ENCODE results near the gene TMEM236. TPM values are rescaled to one million over a fixed set of nuclear protein-coding genes. Genes with fewer than 3 reads are reported as not detected.
A peak's percentile ranks its signal among the peaks of the same experiment; 100 is the strongest.
"Not testable (repeated sequence)": the region's sequence is repeated elsewhere in the genome, so short reads cannot be mapped to it uniquely, and the experiment has no call there.

Gene TMEM236, protein sequence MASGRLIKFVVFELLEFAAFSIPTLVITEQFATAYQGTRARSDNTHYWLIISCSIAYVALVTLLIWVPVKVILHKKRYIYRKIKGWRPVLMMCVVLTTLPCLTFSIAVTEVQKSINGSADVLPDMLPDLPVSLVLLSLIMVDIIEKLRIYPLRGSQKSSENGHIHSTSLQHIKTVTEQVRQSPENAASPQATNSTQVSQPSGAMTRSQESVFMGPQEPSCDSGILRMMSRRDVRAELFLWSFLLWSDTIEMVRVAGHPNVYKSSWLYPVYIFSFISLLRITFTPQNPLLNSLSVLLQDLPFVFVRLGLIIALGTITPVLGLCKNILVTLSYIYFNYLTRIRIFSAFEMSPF
- 0.51 TPM for total RNA-seq
- long read RNA-seq = 0 reads

DNA sequence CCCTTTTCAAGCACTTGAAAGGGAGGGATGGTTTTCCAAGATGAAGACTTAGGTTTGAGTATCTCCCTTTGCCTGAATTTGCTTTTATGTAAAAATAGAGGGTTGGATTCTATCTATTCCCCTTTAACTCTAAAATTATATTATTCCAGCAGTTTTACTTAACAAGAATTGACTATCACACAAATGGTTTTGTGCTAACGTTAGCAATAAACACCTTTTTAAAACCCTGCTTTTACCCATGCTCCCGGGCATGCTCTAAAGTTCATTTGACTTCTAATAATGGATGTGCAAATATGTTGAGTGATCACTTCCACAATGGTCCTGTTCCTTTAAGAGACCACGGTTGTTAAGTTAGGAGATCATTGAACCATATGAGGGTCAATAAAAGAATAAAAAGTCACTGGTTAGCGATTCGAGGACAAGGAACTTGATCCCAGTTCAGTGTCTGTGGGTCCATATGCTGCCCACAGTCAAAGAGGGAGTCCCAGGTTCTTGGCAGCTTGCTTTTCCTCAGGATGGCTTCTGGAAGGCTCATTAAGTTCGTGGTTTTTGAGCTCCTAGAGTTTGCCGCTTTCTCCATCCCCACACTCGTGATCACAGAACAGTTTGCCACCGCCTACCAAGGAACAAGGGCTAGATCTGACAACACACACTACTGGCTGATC lies at the start of gene TMEM236:
TMEM236 (plus strand) TSS at position 421 of the 665 bp plus-strand sequence; CDS start at position 516, 95 bp downstream.
- DNase-seq (ENCODE audit: missing footprints) (no peak), ATAC-seq (no peak)
- intact Hi-C loops (cut with DNase I) = no loop called here

DNA sequence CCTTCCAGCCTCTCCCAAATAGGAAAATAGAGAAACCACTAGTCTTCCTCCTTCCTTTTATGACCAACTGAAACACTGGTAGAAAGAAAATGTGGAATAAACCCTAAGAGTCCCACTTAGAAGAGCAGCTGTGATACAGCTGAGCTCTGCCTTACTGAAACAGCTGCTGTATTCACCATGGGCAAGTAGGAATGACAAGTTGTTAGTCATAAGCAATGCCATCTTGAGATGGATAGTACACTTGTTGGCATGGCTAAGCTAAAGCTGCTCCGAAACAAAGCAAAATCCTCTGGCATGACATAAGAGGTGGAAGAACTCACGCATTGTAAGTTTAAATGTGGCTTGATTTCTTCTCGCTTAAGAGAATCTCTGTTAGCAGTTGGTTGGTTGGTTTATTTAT lies 48.3 kb upstream of the TMEM236 start:
- intact Hi-C loops (cut with DNase I) = no loop called here
- no peak for ATAC-seq
- DNase-seq (ENCODE audit: missing footprints) = no peak

DNA sequence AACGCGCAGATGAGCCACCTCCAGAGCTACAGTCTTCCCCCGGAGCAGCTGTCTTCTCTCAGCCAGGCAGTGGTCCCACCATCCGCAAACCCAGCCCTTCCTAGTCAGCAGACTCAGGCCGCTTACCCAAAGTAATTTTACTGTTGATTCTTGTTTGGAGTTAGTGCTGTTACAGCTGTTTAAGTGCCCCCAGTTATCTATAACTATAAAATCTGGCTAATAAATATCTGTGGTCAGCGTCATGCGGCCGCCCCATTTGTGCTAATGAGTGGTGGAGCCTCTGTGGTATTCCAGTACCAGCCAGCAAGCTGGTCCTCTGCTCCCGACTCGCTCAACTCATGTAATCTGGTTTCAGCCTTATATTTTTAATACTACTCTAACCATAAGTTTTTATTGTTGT lies 43.2 kb upstream of the TMEM236 start:
- DNase-seq (ENCODE audit: missing footprints) (no peak), ATAC-seq (no peak)
- intact Hi-C loops (cut with DNase I) = no loop called here

DNA sequence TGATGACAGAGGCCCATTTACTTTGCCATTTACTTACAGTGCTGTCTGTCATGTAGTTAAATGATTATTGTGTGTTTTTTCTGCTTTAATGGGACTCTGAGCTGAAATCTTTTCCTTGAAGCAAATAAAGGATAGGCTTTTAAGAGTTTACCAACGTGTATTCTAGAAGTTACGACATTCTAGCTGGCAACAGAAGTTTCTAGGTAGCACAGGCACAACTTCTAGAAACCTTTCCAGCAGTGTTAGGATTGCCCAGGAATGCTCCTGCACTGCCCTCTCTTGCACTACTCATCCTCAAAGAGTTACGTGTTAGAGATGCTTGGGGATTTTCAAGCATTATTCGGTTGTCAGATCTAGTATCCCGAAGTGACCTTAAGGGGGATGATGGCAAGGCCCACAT lies 42.5 kb upstream of the TMEM236 start:
- intact Hi-C loops (cut with DNase I) = no loop called here
- ATAC-seq = no peak
- no peak for DNase-seq (ENCODE audit: missing footprints)

DNA sequence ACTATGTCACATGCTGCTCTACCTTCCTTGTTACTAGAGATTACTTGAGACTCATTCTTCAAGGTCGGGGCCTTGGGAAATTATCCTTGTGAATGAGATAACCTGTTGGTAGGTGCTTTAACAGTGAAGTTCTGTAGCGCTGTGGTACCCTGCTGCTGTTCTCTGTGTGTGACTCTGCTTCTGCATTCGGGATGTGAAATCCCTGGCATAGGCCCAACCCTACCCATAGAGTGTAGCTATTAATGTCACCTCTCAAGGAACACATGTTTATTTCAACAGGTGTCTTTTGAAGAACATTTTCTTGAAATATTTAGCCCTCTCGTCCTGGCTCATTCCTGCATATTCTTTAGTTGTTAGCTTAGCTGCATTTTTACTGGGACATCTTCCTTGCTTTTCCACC lies 41.8 kb upstream of the TMEM236 start:
- DNase-seq (ENCODE audit: missing footprints) = no peak
- intact Hi-C loops (cut with DNase I) = no loop called here
- ATAC-seq = peak; percentile 44

DNA sequence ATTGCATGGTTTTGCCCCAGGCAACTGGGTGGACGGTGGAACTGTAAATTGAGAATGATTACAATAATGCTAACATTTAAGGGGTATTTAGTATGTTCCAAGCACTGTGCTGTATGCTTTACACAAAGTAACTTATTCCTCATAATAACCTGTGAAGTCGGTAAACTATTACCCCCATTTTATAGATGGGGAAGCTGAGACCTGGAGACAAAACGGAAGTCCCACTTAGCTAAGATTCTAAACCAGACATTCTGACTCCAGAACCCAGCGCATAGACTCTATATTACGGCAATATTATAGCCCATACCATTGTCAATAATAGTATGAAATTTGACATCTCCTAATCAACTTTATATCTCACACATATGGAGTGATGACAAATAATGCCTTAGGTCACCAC lies 39.9 kb upstream of the TMEM236 start:
- DNase-seq (ENCODE audit: missing footprints) = no peak

DNA sequence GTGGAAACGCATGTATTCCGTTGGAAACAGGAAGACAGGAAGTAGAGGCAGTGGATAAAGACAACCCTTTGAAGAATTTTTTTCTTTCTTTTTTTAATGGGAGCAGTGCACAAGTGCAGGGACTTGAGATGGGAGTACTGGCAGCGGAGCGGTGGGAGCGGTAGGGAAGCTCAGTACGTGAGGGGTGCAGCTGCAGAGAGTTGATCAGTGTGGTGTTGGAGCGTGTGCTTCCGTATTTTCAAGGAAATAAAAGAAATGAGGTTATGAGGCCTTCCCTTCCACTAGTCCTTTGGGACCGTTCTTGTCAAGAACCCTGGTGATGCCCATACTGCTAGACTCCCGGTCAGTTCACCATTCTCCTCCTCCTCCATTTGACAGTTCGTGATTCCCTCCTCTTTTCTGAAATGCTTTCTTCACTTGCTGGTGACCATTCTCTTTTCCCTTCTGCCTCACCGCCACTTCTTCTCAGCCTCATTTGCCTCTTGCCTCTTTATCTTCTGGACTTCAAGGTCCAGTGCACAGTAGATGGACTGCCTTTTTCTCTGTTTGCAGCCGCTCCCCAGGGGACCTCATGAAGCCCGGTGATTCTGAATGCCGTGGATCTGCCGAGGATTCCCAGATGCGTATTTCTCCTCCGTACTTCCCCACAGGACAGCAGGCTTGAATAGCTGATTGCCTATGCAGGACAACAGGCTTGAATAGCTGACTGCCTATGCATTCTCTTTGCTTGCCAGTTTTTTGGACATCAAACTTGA lies 39.1 kb upstream of the TMEM236 start:
- peak; percentile 31 for ATAC-seq
- intact Hi-C loops (cut with DNase I) = no loop called here
- DNase-seq (ENCODE audit: missing footprints) = no peak

More for the DNA sequence above, 39.9 kb upstream of the TMEM236 start:
- intact Hi-C loops (cut with DNase I) = no loop called here
- ATAC-seq = no peak

DNA sequence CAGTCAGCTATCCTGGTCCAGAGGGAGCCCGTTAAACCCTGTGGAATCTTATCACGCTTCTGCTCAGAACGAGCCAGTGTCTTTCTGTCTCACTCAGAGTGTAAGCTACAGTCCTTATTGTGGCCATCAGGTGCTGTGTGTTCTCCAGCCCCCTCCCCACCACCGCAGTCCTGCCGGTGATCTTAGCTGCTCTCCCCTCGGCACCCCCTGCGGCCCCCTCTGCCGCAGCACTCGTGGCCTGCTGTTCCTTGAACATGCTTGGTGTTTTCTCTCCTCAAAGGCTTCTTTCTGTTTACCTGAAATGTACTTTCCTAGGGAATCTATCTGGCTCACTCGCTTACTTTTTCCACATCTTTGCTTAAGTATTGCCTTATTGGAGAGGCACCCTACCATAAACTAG lies 38.2 kb upstream of the TMEM236 start:
- DNase-seq (ENCODE audit: missing footprints) (no peak), ATAC-seq (no peak)
- intact Hi-C loops (cut with DNase I) = no loop called here

DNA sequence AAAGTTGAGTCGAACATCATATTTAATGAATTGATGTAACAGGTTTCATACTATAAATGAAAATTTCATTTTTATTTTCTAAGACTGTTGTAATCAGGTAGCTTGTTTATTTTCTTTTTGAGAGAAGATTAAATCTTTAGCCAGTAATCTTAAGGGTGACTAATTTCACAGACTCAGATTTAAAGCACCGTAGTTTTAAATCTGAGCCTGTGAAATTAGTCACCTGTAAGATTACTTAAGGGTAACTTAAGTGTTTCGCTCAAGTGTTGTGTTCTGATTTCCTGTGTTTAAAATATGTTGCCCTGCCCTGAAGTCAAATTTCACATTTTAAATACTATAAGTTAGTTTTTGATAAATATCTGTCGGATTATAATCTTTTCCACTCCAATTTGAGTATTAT lies 35.8 kb upstream of the TMEM236 start:
- intact Hi-C loops (cut with DNase I) = no loop called here
- DNase-seq (ENCODE audit: missing footprints) = no peak
- ATAC-seq = no peak

DNA sequence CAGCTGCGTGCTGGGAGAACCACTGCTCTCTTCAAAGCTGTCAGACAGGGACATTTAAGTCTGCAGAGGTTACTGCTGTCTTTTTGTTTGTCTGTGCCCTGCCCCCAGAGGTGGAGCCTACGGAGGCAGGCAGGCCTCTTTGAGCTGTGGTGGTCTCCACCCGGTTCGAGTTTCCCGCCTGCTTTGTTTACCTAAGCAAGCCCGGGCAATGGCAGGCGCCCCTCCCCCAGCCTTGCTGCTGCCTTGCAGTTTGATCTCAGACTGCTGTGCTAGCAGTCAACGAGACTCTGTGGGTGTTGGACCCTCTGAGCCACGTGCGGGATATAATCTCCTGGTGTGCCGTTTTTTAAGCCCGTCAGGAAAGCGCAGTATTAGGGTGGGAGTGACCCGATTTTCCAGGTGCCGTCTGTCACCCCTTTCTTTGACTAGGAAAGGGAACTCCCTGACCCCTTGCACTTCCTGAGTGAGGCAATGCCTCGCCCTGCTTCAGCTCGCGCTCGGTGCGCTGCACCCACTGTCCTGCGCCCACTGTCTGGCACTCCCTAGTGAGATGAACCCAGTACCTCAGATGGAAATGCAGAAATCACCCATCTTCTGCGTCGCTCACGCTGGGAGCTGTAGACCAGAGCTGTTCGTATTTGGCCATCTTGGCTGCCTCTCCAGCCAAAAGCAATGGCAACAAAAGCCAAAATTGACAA lies 29.5 kb upstream of the TMEM236 start:
- ATAC-seq; DNase-seq (ENCODE audit: missing footprints); intact Hi-C loops (cut with DNase I): not testable (repeated sequence)

DNA sequence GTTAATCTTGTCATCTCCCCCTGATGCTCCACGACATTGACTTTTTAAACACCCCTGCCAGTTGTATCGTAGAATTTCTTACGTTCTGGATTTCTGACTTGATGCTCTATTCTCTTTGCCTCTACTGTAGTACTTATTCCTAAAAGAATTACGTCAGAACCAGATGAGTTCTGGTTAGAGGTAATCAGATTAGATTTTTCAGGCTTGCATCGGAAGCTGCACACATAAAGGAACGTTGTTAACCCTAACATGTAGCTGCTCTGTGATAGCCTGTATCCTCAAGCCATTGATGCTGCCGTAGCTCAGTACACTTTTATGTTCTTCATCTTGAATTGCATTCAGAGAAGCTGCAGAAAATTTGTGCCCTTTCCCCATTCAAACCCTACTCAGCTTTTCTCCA lies 26.3 kb upstream of the TMEM236 start:
- intact Hi-C loops (cut with DNase I) = no loop called here
- DNase-seq (ENCODE audit: missing footprints) = no peak
- no peak for ATAC-seq

DNA sequence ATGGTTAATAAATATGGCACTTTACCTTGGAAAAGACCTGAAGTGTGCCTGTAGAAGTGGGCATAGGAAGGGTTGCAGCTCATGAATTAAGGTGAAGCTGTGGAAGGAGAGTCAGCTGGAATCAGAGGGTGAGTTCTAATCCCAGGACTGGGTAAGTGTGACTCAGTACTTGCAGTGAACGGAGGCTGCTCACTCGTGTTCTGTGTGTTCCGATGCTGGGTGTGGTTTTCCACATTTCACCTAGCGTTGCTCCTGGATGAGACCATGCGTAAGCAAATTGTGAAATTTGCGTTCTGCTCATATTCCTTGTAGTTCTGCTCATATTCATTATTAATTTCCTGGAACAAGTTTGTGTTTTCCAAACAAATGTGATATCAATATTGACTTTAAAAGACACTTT lies 22.4 kb upstream of the TMEM236 start:
- DNase-seq (ENCODE audit: missing footprints) (no peak), ATAC-seq (no peak)
- intact Hi-C loops (cut with DNase I) = loop anchor here (10.0 kb wide), 1 partner anchor 485 kb away; no protein-coding TSS in a partner anchor

DNA sequence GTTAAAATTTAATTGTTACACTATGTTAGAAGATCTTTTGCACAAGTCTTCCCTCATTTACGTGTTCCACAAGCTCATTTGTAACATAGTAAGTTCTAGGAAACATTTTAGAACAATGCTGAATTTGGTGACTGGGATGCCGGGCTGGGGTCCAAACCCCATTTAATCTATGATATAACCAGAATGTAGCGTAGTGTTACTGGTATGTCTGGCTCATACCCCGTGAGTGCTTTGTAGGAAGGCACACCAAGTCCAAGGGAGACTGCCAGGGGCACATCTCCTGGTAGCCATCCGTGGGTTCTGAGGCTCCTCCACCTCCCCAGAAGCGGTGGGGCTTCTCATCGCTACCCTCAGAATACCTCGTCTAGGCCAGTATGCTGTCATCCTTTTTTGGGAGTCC lies 21.3 kb upstream of the TMEM236 start:
- intact Hi-C loops (cut with DNase I) = loop anchor here (10.0 kb wide), 1 partner anchor 484 kb away; no protein-coding TSS in a partner anchor
- no peak for ATAC-seq
- no peak for DNase-seq (ENCODE audit: missing footprints)

DNA sequence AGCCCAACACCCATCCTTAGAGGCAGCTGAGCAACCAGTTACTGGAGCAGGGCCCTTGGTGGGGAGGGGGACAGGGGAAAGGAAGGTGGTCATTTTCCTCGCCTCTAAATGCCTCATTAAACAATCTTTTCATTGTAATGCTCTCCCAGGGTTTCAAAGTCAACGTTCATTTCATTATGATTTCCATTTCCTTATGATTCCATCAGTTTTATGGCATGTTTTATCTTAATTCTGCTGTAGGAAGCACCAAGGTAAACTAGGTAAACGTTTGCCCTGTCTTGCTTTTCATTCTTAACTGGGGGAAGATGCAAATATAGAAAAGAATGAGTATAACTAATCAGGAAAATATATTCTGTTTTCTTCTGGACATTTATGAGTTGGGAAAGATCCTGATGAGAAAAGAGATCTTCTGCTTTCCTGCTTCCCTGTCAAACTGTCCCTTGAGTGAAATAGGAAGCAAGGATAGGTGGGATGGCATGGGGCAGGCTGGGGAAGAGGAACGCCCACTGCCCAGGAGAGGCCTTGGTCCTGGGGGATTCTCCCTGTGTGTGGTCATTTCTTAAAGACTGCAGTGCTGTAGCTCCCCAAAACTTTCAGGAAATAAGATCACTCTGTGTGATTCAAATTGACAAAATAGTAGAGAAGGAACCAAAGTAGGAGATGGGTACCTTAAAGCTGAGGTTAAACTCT lies 20.5 kb upstream of the TMEM236 start:
- ATAC-seq (no peak), DNase-seq (ENCODE audit: missing footprints) (no peak)
- intact Hi-C loops (cut with DNase I) = loop anchor here (10.0 kb wide), 1 partner anchor 483 kb away; no protein-coding TSS in a partner anchor

DNA sequence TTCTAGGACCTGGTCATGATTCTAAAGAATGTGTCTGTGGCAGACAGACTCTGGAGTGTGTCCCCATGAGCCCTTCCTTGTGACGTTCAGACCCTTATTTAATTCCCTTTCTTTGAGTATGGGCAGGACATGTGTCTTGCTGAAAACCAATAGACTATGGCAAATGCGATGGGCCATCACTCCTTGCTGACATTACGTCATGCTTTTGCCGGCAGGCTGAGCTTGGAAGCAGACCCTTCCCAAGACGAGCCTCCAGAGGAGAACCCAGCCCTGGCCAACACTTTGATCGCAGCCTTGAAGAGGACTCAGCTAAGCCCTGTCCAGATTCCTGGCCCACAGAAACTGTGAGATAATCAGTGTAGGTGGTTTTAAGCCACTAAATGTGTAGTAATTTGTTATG lies 18.4 kb upstream of the TMEM236 start:
- intact Hi-C loops (cut with DNase I) = loop anchor here (10.0 kb wide), 1 partner anchor 481 kb away; no protein-coding TSS in a partner anchor
- DNase-seq (ENCODE audit: missing footprints) (no peak), ATAC-seq (no peak)

DNA sequence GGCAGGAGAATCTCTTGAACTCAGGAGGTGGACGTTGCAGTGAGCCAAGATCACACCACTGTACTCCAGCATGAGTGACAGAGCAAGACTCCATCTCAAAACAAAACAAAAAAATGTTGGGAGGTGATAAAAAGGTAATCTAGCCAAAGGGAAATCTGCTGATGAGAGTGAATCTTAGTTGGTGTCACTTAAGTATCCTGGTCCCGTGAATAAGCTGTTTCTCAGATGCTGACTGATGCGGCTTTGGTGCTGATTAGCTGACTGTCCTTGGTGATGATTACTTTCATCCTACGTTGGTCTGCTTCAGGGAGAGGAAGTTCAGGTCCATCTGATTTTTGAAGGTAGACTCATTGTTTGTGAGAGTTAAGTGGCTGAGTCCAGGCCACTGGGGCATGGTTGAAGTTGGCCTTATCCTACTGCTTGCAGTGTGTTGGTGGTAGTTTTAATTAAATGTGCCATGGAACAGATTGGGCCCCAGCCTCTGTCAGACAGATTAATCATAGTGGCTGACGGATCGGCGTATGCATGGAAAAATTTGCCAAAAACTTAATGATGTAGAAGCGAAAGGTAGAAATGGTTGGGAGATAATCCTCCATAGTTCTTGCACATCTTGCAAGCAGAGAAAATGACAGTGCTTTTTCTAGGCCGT lies 17.4 kb upstream of the TMEM236 start:
- intact Hi-C loops (cut with DNase I) = loop anchor here (1.0 to 10.0 kb wide), 2 partner anchors 118 to 480 kb away; no protein-coding TSS in a partner anchor
- ATAC-seq (no peak), DNase-seq (ENCODE audit: missing footprints) (no peak)

DNA sequence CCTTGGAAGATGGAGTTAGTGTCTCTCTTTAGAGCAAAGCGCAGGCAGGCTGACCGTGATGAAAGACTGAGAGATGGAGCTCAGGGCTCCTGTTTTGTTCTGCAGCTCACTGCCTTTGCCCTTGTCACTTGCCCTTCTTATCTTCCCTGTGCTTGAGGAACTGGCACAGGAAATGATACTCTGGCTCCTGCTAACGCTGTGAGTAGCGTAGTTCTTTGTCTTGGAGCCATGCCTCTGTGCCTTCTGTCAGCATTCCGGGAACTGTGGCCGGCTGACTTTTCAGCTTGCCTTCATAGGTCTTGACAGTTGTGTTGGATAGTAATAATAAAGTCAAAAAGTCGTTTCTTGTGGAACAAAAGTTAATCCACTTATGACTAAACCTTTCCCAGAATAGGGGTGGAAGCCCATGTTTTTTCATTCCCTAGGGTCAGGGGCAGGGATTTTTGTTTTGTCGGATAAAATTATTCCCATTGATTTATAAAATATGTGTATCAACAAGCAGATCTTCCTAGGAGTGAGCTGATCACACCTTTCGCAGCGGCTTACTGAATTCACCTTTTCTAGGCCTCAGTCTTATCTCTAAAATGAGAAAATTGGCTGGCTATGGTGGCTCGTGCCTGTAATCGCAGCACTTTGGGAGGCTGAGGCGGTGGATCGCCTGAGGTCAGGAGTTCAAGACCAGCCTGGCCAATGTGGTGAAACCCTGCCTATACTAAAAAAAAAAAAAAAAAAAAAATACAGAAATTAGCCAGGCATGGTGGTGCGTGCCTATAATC lies 16.6 kb upstream of the TMEM236 start:
- ATAC-seq (peak; percentile 83), DNase-seq (ENCODE audit: missing footprints) (no peak)
- intact Hi-C loops (cut with DNase I) = loop anchor here (1.0 to 10.0 kb wide), 2 partner anchors 119 to 479 kb away; no protein-coding TSS in a partner anchor
